Measurements from ENCODE around the gene C22orf15. TPM values are rescaled to one million over a fixed set of nuclear protein-coding genes. Genes with fewer than 3 reads are reported as not detected.

Gene C22orf15
- total RNA-seq, 1 experiment from 2014 or later: not detected

GRCh38 chr22:23800297-23801237 lies 37.8 kb downstream of the C22orf15 start (continued):
- TF ChIP-seq RAD21 (IDR thresholded peaks at IDR 0.05; ENCODE audit: low read depth) (no peak), TCF7L2 (IDR thresholded peaks at IDR 0.05; ENCODE audit: borderline replicate concordance, extremely low read depth, insufficient read depth, insufficient read length) (no peak), SIN3A (IDR thresholded peaks at IDR 0.05; ENCODE audit: low read depth) (no peak), POLR2A (IDR thresholded peaks at IDR 0.05; ENCODE audit: borderline replicate concordance, extremely low read depth, insufficient read depth, insufficient read length) (no peak), EZH2phosphoT487 (IDR thresholded peaks at IDR 0.05; ENCODE audit: borderline replicate concordance) (no peak), REST (IDR thresholded peaks at IDR 0.05; ENCODE audit: low read depth) (no peak)

GRCh38 chr22:23801238-23801821 lies 38.5 kb downstream of the C22orf15 start:
- Histone ChIP-seq H3K36me3 (ENCODE audit: control insufficient read depth in 1 of 2, insufficient read depth in 2 of 2, low read length in 2 of 2) (peaks cover 40 to 57% of the 10 kb centered on the region in 2 experiments), H2AFZ (ENCODE audit: low read depth, low read length, poor library complexity, severe bottlenecking) (no peak overlapping the region), H3K9me3 (ENCODE audit: control insufficient read depth in 1 of 2, insufficient read depth in 1 of 2, low read depth in 1 of 2, low read length in 2 of 2) (no peaks in the 10 kb centered on the region), H3K4me2 (ENCODE audit: low read length) (no peak overlapping the region), H3K4me1 (ENCODE audit: control insufficient read depth in 1 of 2, insufficient read depth in 2 of 2, low read length in 2 of 2) (no peaks in the 10 kb centered on the region), H4K20me1 (ENCODE audit: insufficient read depth) (no peaks in the 10 kb centered on the region), H3K4me3 (replicated peaks in 1 of 2; ENCODE audit: low read depth in 1 of 2, low read length in 2 of 2) (no peak overlapping the region), H3K9ac (ENCODE audit: low read length) (no peak overlapping the region), H3K79me2 (ENCODE audit: insufficient read depth, low read length) (no peaks in the 10 kb centered on the region), H3K9me2 (ENCODE audit: insufficient read depth) (no peaks in the 10 kb centered on the region), H3K27ac (ENCODE audit: low read depth, low read length) (no peak overlapping the region), H3K27me3 (ENCODE audit: insufficient read depth, low read length) (no peaks in the 10 kb centered on the region)
- ChIA-PET POLR2A (no interaction called here), RAD21 (ENCODE audit: low non-redundant PET in 1 of 2, low total read pairs in 2 of 2, uncharacterized antibody in 2 of 2, unreplicated experiment in 2 of 2) (no interaction called here), CTCF (no interaction called here)
- no peak for DNase-seq (ENCODE audit: low read depth, low spot score)
- intact Hi-C loops (cut with micrococcal nuclease): no loop called here
- no peak for ATAC-seq
- TF ChIP-seq SP1 (IDR thresholded peaks at IDR 0.05; ENCODE audit: low read depth) (no peak), MAX (IDR thresholded peaks at IDR 0.05) (no peak), JUND (IDR thresholded peaks at IDR 0.05) (no peak), ZNF274 (IDR thresholded peaks at IDR 0.05; ENCODE audit: low read depth, low read length) (no peak), ZFX (IDR thresholded peaks at IDR 0.05) (no peak)
- BruUV-seq (replicated peaks): no TSS peak
